KG1 (cell line): Measurements from ENCODE around the gene ANLN.
"Not testable (repeated sequence)": the region's sequence is repeated elsewhere in the genome, so short reads cannot be mapped to it uniquely, and the experiment has no call there.

Source experiments
- DNase-seq: peaks from one replicate; lab custom pipeline; 2025; lab: John Stamatoyannopoulos, UW

ANLN gene

DNA sequence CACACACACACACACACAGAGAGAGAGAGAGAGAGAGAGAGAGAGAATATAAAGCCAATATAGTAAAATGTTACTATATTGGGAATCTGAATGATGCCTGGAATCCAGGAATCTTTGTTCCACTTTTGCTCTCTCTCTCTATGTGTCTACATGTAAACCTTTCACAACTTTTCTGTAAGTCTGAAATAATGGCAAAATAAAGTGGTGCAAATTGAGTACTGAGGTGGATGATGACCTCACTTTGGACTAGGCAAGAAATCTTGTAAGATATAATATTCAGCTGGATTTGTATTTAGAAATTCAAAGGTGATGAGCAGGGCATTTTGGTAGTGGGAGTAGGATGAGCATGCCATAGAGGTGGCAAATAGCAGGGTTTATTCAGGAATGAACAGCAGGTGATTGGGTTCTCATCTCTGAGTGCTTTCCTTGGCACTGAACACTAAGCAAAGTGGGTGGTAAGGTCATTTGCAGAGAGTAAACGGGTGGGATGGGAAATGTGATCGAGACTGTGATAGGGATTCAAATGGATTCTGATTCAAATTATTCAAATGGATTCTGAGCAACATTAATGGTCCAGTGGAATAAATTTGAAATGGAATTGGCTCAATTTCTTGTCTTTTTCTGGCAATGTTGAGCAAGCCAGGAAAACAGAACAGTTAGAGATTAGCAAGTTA lies 9.7 kb upstream of the ANLN start:
- no peak for DNase-seq

DNA sequence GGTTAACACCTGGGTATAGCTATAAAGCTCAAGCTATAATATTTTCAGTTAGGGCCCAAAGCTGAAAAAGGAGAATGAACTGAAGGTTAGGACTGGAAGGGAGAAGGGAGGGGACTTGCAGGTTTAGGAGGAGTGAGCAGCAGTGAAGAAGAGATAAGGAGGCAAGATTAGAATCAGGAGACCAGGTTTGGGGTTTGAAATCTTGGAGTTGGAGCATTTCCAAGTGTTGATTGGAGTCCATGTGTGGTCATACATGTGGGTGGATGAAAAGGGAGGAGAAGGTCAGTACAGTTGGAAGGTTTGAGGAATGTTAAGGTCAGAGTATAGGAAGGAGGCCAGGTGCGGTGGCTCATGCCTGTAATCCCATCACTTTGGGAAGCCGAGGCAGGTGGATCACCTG lies 8.6 kb upstream of the ANLN start:
- no peak for DNase-seq

DNA sequence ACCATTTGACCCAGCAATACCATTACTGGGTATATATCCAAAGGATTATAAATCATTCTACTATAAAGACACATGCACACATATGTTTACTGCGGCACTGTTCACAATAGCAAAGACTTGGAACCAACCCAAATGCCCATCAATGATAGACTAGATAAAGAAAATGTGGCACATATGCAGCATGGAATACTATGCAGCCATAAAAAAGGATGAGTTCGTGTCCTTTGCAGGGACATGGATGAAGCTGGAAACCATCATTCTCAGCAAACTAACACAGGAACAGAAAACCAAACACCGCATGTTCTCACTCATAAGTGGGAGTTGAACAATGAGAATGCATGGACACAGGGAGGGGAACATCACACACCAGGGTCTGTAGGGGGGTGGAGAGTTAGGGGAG lies 6.4 kb upstream of the ANLN start:
- not testable (repeated sequence) for DNase-seq

DNA sequence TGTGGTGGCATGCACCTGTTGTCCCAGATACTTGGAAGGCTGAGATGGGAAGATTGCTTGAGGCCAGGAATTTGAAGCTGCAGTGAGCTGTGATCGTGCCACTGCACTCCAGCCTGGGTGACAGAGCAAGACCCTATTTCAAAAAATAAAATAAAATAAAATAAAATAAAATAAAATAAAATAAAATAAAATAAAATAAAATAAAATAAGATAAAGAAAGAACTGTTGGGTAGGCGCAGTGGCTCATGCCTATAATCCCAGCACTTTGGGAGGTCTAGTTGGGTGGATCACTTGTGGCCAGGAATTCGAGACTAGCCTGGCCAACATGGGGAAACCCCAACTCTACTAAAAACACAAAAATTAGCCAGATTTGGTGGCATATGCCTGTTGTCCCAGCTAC lies 4.0 kb upstream of the ANLN start:
- not testable (repeated sequence) for DNase-seq

DNA sequence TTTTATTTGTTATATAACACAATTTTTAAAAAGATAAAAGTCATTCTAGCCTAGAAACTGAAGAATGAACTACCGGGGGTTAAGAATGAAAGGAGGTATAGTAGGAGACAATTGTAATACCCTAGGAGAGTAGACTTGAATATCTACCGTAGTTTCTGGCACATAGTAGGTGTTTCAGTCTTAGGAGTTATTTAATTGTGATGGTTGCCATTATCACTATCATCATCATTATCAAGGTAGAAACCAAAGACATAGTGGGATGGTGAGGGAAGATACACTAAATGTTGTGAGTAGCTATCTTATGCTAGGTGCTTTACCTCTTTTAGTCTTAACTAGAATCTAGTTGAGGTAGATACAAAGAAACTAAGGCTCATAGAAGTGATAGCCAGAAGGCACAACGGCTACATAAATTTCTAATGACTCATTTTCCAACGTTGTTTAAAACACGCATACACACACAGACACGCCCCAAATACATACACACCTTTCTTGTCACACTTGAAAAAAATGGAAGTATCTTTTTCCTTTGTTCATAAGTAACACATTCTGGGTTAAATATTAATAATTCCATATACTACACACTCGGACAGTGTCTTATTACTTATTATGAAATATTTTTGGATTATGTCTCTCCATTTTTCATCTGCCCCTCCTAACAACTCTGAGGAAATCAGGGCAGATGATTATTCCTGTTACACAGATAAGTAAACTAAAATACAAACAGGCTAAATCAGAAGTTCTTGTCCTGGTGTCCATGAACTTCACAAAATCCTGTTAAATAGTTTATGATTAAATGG lies 2.0 kb upstream of the ANLN start:
- DNase-seq: no peak

DNA sequence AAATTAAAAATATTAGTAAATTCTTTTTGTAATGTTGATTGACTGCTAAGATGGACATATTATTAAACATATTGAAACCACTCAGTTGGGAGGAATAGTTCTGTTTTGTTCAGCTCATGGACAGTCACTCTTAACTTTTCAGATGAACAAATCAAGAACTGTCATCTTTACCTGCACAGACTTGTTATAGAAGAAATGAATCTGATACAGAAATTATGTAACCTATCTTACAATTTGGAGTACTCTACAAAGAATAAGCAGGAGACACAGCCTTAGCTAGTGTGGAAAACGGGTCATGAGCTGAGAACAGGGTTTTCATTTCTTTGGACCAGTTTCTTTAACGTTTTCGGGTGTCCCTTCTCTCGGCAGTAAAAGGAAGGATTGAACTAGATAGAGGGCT lies 1.2 kb upstream of the ANLN start:
- DNase-seq: no peak

DNA sequence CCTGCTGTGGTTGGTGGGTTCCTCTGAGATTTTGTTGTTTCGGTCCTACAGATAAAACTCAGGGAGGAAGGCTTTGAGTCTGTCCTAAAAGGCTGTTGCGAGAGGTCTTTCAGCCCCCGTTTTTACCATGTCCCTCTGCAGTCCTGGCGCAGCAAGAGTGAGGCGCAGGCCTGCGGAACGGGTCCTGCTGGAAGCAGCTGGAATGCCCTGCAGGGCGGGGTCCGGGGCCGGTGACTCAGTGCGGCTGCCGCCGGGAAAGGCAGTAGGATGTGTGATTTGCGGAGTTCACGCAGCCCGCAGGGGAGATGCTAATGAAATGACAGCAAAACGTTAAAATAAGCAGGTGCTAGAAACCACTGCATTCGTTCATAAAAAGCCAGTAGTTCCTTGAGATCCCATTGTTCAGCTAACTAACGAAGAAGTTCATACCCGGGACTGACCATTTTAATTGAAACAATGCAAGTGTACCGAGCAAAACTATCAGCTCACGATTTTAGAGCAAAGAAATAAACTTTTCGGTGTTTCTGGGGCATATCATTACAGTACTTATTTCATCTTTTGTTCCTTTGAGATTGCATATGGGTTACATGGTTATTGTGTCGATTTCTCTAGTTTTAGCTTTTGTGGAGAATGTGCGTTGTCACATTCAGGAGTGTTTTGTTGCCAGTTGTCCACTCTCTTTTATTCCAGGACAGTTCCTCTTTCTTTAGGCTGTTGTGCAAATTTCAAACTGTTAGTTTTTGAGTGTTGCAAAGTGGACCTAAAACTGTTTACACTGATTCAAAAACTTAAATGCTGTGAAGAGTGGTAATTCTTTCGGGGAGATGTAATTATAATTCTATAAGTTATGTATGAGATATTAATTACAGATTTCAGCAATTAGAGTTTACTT lies 783 bp downstream of the ANLN start:
- peak; percentile 22 for DNase-seq

DNA sequence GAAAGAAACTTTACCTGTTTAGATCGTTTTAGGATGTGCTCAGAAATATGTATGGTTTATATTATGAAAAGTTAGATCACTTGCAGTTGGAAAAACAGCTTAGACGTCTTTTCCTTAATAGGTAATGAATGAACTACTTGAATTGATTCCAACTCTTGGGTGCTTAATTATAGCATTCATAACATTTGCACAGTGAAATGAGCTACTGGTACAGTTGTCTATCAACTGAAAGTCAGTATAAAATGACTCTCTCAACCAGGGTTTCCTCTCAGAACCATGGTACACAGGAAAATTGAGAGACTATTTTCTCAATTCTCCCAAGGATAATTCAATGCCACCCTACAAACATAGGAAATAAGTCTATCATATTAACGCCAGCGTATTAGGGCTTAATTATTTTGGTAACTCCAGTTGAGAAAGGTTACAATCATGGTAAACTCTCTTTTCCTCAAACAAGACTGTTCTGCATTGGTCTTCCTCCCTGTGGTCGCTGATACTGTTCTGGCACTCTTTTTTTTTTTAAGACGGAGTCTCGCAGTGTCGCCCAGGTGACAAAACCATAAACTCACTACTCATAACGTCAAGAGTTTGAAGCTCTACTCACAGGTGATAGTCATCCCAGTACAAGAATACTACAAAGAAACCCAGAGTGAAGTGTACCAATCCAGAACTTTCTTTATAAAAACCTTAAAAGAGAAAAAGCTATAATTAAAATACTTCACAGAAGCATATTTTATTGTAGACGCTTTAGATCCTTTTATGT lies 2.0 kb downstream of the ANLN start:
- DNase-seq: no peak

DNA sequence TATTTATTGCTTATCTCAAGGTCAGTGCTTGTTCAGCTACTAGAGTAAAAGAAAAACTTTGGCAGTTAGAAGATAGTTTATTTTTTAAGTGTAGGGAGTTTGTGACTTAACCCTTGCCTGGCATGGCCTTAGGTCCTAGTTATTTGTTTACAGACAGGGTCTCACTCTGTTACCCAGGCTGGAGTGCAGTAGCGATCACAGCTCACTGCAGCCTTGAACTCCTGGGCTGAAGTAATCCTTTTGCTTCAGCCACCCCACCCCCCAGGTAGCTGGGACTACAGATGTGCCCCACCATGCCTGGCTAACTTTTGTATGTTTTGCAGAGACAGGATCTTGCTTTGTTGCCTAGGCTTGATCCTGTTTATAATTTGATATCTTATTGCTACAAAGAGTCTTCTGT lies 4.2 kb downstream of the ANLN start:
- DNase-seq: no peak

DNA sequence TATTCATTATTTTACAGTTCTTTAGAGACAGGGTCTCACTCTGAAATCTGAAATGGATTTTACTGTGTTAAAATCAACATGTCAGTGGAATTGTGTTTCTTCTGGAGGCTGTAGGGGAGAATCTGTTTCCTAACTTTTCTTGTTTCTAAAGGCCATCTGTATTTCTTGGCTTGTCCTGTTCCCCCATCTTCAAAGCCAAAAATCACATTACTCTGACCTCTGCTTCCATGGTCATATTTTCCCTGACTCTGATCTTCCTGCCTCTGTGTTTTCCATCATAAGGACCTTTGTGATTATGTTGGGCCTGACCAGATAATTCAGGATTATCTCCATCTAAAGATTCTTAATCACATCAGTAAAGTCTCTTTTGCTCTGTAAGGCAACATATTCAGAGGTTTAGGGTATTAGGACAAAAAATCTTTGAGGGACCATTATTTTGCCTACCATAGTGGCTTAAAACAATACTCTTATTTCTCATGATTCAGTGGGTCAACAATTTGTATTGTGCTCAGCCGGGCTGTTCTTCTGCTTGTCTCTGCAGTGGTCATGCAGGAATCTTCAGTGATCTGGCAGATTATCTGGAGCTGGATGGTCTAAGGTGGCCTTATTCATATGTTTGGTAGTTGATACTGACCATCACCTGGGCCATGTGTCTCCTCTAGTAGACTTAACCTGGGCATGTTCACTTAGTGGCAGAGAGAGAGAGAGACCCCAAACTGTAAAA lies 5.7 kb downstream of the ANLN start:
- no peak for DNase-seq

DNA sequence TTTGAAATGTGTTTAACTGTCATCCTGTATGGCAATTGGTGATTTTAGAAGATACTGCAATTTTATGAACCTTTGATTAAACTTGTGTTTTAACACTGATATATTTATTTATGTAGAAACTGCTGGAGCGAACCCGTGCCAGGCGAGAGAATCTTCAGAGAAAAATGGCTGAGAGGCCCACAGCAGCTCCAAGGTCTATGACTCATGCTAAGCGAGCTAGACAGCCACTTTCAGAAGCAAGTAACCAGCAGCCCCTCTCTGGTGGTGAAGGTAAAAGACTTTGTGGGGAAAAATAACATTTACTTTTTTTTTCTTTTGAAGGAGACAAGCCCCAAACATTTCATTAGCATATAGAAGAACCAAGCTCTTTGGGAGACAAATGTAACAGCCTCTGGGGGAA lies 6.5 kb downstream of the ANLN start:
- DNase-seq: no peak

DNA sequence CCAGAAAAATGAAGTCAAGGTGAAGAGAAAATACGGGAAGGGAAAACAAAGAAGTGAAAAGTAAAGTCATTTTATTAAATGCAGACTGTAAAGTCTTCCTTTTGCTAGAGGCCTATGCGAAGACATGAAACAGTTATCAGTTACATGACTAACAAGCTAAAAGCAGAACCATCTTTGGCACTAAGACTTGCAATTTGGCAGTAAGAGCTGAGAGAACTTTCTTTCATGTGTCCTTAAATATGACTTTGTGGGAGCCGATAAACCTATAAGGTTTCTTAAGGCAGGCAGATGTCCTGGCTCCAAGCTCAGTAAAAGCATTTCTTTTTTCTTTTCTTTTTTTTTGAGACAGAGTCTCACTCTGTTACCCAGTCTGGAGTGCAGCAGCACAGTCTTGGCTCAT lies 10.4 kb downstream of the ANLN start:
- DNase-seq: no peak

DNA sequence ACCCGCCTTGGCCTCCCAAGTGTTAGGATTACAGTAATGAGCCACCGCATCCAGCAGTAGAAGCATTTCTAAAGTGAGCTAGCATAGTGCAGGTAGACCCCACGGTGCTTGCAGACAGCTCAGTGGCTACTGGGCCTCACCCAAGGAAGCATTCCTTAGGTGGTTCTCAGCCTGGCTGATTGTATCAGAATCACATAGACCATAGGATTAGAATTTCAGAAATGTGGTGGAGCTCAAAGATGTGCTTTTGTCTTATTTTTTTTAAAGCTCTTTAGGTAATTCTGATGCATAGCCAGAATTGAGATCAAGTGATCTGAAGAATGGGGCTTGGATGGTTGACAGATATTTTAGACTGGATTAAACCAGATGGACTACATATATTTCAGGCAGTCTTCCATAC lies 10.9 kb downstream of the ANLN start:
- no peak for DNase-seq

DNA sequence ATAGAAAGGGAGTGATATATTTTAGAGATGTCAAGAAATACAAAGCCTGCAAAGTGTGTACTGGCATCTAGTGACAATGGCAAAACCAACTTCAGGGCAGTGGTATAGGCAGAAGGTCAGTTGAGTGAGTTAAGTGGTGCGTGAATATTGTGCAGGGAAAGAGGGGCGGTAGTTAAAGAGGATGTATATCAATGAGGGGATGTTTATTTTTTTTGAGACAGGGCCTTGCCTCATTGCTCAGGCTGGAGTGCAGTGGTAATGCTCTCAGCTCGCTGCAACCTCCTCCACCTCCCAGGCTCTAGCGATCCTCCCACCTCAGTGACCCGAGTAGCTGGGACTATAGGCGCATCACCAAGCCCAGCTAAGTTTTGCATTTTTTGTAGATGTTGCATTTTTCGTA lies 13.8 kb downstream of the ANLN start:
- no peak for DNase-seq

DNA sequence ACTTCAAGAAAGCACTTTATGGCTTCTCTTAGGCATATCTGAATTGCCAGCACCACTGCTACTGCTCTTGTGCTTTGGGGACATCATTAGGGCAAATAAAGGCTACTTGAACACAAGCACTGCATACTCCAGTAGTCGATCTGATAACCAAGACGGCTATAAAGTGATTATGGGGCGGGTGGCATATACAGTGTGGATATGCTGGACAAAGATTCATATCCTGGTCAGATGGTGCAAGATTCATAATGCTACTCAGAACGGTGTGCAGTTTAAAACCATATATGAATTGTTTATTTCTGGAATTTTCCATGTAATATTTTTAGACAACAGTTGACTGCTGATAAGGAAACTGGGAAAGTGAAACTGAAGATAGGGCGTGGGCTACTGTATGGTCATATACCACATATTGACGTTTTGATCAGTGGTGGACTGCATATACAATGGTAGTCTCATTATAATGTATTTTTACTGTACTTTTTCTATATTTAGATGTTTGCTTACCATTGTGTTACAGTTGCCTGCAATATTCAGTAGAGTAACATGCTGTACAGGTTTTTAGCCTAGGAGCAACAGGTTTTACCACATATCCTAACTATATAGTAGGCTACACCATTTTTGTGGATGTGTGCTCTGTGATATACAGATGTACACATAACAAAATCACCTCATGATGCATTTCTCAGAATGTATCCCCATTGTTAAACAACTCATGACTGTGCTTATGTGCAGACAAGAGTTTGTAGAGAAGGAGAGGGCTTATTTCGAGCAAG lies 15.2 kb downstream of the ANLN start:
- DNase-seq: no peak

DNA sequence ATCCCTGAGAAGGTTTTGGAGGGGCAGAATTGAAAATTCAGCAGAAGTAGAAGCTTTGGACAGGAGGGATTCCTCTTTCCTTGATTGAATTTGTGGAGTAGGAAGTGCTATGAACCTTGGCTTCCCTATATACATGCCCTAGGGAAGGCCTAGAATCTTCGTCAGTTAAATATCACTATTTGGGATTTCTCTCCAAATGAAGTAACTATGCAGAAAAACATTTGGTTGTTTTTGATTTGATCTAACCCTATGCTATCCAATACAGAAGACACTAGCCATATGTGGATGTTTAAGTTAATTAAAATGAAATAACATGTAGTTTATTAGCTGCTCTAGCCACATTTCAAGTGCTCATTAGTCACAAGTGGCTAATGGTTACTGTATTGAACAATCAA lies 15.7 kb downstream of the ANLN start:
- DNase-seq: no peak

DNA sequence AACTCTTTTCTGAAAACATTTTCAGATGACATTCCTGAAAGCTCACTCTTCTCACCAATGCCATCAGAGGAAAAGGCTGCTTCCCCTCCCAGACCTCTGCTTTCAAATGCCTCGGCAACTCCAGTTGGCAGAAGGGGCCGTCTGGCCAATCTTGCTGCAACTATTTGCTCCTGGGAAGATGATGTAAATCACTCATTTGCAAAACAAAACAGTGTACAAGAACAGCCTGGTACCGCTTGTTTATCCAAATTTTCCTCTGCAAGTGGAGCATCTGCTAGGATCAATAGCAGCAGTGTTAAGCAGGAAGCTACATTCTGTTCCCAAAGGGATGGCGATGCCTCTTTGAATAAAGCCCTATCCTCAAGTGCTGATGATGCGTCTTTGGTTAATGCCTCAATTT lies 16.5 kb downstream of the ANLN start:
- DNase-seq: no peak

DNA sequence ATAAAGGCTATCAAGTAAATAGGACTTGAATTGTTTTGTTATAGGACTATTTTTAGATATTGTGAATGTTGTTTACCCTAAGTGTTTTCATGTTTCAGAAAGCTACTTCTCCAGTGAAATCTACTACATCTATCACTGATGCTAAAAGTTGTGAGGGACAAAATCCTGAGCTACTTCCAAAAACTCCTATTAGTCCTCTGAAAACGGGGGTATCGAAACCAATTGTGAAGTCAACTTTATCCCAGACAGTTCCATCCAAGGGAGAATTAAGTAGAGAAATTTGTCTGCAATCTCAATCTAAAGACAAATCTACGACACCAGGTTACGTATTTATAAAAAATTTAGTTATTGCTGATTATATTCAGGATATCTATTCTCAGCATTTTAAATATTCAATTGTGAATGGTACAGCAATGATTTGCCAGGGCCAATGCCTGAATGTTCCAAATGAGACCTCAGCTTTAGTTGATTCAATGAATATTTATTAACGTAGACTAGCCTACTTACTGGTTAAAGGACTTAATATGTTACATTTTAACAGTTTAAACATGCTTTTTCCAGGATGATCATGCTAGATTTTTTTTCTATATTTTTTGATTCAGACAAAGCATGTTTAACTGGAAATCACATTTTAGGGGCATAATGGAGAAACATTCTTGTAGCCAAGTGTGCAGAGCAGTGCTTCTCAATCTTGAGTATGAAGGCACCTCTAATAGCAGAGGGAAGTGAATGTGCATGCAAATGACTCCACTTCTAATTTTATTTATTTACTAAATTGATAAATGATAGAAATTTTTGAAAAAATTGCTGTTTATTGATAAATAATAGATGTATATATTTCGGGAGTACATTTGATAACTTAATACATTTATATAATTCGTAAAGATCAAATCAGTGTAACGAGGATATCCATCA lies 18.2 kb downstream of the ANLN start:
- no peak for DNase-seq

DNA sequence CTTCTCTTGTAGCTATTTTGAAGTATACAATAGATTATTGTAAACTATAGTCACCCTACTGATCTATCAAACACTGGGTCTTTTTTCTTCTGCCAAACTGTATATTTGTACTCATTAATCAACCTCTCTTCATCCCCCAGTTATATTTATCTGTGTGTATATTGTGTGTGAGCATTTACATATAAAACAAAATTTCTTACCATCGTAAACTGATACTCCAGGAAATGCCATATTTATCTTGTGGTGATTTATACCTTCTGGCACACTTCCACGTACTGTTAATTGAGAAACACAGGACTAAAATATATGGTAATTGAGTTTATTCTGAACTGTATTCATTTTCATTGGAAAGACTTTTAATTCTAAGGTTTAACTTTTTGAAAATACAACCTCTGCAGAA lies 18.9 kb downstream of the ANLN start:
- DNase-seq: no peak

DNA sequence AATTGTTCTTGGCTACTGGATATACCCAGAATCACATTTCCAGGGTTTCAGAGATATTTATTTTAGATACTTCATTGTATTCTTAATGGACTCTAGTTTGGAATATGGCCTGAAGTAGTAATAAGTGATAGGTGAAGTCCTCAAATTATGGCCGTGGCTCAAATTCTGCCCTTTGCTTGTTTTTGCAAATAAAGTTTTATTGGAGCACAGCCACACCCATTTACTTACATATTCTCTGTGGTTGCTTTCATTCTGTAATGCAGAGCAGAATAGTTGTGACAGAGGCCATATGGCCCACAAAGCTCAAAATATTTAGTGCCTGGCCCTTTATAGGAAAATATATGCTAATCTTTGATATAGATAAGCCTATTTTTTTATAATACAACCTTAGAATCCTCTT lies 19.5 kb downstream of the ANLN start:
- DNase-seq: no peak
